SH-SY5Y (cell line): ENCODE measurements around the gene CNKSR3.

Source experiments
- GATA2 ChIP-seq: IDR thresholded peaks from 2 replicates; pipeline ENCODE4 v1.6.1; 2011; ENCODE audit warnings: mild to moderate bottlenecking, low read depth, low read length
- GATA3 ChIP-seq: IDR thresholded peaks from 2 replicates; pipeline ENCODE4 v1.6.1; 2011; ENCODE audit warnings: low read depth, mild to moderate bottlenecking, low read length, moderate library complexity

DNA sequence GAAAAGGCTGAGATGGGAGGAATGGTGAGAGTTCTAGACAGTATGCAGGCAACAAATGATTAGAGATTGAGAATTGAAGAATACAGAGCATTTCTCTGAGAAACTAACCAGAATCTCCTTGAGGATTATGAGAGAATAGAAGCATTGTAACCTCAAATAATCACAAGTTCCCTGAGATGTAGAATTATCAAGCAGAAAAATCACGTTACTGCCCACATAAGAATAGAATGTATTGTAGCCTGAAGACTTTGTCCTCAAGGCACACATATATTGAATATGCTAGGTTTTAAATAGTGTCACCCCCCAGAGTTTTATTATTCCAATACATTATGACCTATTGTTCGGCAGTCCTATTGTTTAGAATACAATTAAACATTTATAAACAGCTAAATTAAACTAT is 57.2 kb downstream of the CNKSR3 start:
- TF ChIP-seq GATA2 (no peak), GATA3 (no peak)
